Right renal cortex interstitium (tissue), 3 donors: ENCODE data around the gene IFNL4. TPM values are rescaled to one million over a fixed set of nuclear protein-coding genes. Genes with fewer than 3 reads are reported as not detected.
"Not testable (repeated sequence)": the region's sequence is repeated elsewhere in the genome, so short reads cannot be mapped to it uniquely, and the experiment has no call there.

Experiments used
- DNase-seq, 3 donors: peaks; one replicate each; pipeline ENCODE4 v3.0.0-alpha.2; 2013; ENCODE audit warnings: low read depth in 3 of 3, low spot score in 2 of 3
- polyA plus RNA-seq, 3 donors: library from polyadenylated mRNA; unstranded; fragments of 120-200 nt; gene quantifications; one replicate each; pipeline ENCODE4 v1.2.1, GENCODE V29; 2013; ENCODE audit not compliant: insufficient read length in 3 of 3

Gene IFNL4
- polyA plus RNA-seq, 3 donors: not detected

DNA sequence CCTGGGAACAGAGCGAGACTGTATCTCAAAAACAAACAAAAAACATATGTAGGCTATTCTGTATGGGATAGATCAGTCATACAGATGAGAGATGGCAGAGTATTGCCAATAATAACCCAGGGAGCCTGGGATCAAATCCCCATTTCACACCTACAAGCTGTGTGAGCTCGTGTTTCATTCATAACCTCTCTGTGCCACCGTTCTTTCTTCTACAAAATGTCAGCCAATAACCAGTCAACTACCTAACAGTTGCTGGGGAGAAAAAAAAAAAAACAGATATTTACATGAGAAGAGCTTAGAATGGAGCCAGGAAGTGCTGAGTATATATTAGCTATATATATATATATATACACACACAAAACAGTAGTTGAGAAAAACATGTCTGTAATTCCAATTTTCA lies 13.0 kb upstream of the IFNL4 start:
- DNase-seq: no peak

DNA sequence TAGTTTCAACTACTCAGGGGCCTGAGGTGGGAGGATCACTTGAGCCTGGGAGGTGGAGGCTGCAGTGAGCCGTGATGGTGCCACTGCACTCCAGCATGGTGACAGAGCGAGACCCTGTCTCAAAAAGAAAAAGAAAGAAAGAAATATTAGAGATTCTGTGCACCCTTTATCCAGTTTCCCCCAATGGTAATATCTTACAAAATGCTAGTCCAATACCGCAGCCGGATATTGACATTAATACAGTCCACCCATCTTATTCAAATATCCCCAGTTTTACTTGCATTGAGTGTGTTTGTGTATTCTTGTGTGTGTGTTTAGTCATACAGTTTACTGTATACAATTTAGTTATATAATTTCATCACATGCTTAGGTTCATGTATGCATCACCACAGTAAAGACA lies 8.6 kb upstream of the IFNL4 start:
- no peak for DNase-seq

DNA sequence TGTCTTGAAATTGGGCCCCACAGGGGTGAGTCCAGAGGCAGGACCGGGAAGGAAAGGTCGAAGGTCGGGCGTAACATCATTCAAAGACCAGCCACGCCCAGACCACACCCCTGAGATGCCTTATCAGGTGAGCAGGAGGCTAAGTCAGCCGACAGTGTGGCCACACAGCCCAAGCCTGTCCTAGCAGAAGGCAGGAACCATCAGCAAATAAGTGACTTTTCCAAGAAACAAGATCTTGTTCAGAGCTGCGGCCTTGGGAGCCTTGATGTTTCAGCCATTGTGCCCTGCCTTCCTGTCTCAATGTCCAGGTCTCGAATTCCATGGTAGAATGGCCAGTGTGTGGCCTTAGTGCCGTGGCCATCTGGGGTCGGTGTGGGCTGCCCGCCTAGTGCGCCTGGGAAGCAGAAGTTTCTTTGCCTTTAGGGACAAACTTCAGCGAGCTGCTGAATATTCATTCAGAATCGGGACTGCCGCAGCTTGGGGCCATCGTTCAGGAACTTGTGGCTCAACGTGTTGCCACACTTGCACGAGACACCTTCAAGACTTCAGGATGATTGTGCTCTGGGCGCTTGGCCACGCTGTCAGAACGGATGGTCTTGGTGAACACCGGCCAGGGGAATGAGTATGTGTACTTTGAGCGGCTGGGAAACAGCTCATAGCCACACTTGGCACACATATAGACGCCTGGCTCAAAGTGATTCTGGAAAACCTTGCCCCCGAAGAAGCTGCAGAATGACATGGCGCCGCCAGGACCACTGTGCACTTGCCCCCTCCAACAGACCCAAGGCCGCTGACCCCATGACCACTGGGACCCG lies 6.1 kb upstream of the IFNL4 start:
- no peak for DNase-seq

DNA sequence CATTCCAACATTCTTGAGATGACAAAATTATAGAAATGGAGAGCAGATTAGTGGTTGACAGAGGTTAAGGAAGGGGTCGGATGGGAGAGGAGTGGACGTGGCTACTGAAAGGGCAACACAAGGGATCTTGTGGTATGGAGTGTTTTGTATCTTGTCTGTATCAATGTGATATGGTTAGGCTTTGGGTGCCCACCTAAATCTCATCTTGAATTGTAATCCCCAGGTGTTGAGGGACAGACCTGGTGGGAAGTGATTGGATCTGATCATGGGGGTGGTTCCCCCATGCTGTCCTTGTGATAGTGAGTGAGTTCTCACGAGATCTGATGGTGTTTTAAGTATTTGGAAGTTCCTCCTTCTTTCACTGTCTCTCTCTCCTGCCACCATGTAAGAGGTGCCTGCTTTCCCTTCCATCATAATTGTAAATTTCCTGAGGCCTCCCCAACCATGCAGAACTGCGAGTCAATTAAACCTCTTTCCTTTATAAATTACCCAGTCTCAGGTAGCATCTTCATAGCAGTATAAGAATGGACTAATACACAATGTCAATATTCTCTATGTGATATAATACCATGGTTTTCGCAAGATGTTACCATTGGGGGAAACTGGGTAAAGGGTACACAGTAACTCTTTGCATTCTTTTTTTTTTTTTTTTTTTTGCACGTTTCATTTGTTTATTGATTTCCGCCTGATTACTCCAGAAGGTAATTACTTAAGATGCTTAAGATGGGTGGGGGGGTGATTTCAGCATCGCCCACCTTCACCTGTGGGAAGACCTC lies 4.9 kb upstream of the IFNL4 start:
- no peak for DNase-seq

DNA sequence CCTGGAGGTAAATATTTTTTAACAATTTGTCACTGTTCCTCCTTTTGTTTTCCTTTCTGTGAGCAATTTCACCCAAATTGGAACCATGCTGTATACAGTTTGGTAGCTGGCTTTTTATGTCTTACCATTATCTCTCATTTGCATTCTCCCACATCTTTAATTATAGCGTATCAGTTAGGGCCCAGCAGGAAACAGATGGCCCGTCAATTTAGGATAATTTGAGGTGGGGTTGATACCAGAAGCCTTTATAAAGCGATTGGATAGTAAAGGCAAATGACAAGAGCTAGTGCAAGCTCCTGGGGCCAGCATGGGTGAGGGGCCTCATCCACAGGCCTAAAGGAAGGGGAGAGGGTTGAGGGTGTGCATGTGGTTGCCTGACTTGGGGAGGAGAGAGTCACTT lies 3.8 kb upstream of the IFNL4 start:
- DNase-seq: no peak

DNA sequence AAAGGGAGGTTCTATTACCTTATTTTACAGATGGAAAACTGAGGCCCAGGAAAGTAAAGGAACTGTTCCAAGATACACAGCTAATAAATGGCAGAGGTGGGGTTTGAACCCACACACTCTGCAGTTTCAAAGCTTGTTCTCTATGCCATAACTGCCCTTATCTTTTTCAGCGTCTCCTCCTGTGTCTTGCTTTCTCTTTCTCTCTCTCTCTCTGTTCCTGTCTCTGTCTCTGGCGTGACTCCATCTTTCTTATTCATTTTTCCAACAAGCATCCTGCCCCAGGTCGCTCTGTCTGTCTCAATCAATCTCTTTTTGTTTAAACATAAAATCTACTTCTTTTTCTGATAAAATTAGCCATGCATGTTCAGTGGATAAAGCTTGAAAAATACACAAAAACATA lies 3.2 kb upstream of the IFNL4 start:
- no peak for DNase-seq

DNA sequence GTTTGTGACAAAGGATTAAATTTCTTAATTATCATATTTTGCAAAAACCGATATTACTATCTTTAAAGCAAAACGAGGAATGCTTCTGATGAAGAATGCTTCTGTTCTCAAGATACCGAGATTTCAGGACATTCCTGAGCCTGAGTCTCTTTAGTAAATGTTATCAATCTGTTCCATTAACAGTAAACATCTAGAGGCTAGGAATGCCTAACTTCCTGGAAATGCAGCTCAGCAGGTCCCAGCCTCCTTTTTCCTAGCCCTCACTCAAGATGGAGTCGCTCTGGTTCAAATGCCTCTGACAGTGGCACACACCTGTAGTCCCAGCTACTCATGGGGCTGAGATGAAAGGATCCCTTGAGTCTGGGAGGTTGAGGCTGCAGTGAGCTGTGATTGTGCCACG lies 2.4 kb upstream of the IFNL4 start:
- no peak for DNase-seq

DNA sequence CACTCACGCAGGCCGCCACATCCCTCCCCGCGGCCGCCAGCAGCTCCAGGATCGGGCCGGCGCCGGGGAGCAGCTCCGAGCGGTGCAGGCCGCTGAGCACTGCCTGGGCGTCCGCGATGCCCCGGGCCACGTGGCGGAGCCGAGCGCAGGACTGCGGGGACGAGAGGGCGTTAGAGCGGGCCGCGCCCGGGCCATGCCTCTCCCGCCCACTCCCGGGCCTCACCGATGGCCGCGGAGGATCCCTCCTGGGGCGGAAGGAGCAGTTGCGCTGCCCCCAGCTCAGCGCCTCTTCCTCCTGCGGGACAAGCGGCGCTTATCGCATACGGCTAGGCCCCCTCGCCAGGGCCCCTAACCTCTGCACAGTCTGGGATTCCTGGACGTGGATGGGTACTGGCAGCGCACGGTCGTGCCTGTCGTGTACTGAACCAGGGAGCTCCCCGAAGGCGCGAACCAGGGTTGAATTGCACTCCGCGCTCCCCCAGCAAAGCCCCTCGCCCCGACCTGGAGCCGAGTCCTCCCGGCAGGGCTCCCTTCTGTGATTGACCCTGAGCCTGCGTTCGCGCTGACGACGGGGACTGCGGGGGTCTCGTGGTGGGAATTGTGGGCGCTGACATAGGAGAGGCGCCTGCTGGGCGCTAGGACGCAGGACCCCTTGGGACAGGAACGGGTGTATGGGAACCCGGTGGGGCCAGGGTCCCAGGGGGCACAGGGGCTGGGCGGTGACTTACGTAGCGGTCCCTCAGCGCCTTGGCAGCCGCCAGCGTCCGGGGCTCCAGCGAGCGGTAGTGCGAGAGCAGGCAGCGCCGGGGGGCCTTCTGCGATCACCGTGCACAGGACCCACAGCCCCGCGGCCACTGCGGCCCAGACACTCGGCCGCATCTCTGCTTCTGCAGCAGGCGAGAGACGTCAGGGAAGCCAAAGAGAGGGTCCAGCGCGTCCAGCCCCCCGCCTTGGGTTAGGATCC lies 673 bp downstream of the IFNL4 start:
- DNase-seq: no peak

DNA sequence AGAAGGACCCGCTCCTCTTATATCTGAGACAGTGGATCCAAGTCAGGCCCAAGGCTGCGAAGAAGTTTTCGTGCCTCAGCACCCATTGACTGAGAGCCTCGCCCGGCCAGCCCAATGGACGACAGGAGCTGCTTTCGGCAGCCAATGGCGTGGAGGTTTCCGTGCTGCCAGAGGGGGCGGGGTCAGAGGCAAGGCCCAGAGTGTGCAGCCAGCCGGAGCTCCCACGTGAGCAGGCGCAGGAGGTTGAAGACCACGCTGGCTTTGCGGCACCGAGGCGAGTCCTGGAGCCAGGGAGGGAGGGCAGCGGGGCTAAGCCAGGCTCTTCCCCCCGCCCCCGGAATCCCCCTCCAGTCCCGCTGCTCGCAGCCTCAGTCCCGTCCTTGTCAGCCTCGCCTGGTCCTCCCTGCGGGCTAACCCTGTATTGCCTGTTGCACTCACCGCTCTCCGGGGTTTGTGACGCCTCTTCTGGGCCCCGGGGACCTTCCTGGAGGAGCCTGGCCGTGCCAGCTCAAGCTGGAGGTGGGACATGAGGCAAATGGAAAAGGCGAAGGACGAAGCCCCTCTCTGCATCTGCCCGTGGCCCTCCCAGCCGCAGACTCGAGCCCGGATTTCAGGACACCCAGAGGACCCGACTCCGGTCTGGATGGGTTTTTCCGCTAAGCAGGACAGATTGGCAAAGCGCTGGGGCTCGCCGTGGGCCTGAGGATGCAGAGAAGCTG lies 1.5 kb downstream of the IFNL4 start:
- DNase-seq: no peak

DNA sequence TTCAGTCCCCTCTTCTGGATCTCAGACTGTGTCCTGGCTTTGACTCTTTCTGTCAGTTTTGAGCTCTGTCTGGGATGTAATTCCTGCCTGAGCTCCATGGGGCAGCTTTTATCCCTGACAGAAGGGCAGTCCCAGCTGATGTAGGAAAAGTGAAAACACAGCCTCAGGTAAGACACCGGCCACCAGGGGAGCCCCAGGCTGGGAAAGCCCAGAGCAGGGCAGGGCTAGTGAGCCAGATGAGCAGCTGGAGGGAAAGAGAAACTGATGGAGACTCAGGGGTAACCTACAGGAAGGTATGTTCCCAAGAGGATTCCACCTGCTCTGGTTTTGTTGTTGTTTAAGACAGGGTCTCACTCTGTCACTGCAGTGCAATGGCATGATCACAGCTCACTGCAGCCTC lies 3.5 kb downstream of the IFNL4 start:
- DNase-seq: not testable (repeated sequence)

DNA sequence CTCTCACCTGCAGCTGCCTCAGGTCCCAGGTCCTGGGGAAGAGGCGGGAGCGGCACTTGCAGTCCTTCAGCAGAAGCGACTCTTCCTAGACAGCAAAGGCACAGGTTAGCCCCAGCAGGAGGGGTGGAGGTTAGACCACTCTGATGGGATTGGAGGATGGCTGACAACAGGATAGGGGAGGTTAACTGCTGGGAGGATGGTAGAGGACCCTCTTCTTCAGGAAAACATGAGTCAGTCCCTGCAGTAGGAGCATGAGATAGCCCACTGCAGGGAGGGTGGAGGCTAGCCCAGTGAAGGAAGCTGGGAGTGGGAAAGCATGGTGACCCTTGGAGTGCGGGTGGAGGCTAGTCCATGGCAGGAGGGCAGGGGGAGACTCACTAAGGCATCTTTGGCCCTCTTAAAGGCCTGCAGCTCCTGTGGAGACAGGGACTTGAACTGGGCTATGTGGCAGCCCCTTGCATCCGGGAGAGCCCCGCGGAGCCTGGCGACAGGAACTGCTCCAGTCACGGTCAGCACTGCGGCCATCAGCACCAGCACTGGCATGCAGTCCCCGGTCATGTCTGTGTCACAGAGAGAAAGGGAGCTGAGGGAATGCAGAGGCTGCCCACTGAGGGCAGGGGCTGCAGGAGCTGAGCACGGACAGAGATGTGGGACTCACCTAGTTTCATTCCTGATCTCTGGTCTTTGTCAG lies 4.1 kb downstream of the IFNL4 start, which contains the start of gene IFNL3:
Gene IFNL3 (minus strand): TSS at position 597 of the 691 bp plus-strand sequence. CDS start 39 bp downstream, at position 558.
- DNase-seq: not testable (repeated sequence)

DNA sequence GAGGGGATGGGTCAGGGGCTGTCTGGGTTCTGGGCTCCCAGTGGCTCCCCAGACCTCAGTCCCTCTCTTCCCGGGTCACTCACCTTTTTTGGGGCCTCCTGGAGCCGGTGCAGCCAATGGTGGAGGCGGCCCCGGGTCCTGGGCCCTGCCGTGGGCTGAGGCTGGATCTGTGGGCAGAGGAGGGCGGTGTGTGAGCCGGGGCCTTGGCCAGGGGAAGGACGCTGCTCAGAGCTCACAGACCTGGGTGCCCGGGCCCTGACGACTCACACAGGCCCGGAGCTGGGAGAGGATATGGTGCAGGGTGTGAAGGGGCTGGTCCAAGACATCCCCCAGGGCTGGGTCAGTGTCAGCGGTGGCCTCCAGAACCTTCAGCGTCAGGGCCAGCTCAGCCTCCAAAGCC lies 4.9 kb downstream of the IFNL4 start:
- DNase-seq: not testable (repeated sequence)

DNA sequence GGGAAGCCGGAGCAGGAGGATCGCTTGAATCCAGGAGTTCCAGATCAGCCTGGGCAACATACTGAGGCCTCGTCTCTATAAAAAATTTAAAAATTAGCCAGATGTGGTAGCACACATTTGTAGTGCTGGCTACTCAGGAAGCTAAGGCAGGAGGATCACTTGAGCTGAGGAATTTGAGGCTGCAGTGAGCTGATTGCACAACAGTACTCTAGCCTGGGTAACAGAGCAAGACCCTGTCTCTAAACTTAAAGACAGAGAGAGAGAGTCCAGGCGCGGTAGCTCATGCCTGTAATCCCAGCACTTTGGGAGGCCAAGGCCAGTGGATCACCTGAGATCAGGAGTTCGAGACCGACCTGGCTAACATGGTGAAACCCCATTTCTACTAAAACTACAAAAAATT lies 8.2 kb downstream of the IFNL4 start:
- DNase-seq: no peak

DNA sequence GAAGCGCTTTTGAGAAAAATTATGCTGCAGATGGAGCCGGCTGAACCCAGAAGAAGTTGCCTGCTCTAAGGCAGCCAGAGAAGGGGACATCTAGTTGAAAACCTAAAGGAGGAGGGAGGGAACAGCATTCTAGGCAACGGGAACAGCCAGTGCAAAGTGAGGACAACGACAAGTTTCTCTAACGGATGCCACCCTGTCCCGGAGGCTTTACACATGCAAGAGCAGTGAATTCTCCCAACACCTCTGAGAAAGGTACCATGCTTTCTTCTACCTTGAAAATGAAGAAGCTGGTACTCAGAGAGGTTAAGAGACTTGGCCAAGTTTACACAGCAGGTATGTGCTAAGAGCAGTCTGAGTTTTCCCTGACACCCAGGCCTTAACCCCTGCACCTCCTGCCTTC lies 9.7 kb downstream of the IFNL4 start:
- no peak for DNase-seq

DNA sequence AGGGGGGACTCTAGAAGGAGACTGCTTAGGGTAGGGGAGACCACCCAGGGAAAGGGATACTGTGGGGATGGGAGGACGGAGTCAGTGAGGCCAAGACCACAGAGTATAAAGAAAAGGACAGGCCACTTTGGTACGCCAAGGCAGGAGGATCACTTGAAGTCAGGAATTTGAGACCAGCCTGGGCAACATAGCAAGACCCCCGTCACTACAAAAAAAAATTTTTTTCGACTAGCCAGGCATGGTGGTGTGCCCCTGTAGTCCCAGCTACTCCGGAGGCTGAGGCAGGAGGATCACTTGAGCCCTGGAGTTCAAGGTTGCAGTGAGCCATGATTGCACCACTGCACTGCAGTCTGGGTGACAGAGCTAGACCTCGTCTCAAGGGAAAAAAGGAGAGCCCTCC lies 10.4 kb downstream of the IFNL4 start:
- DNase-seq: no peak

DNA sequence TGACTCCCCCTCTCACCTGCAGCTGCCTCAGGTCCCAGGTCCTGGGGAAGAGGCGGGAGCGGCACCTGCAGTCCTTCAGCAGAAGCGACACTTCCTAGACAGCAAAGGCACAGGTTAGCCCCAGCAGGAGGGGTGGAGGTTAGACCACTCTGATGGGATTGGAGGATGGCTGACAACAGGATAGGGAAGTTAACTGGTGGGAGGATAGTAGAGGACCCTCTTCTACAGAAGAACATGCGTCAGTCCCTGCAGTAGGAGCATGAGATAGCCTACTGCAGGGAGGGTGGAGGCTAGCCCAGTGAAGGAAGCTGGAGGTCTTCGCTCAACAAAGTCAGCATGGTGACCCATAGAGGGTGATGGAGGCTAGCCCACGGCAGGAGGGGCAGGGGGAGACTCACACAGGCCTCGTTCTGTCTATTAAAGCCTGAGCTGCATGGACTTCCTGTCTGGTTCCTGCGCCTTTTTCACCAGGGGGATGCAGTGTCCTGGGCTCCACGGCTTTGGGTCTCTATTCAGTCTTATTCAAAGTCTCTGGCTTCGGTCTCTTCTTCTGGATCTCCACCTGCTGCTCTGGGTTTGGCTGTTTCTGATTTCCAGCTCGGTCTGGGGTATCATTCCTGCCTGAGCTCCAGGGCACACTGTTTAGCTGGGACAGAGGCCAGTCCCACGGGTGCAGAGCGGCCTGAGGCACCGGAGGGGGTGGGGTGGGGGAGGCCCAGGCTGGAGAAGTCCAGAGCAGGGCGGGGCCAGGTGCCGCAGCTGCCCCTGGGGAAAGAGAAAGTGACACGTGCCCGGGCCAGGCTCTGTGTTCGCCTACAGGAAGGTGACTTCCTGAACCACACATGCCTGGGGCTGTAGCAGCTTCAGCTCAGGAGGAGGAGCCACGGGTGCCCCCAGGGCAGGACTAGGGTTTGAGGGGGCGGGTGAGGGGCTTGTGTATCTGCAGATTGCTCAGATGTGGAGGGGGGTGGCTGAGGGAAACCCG lies 11.2 kb downstream of the IFNL4 start:
- DNase-seq: no peak

DNA sequence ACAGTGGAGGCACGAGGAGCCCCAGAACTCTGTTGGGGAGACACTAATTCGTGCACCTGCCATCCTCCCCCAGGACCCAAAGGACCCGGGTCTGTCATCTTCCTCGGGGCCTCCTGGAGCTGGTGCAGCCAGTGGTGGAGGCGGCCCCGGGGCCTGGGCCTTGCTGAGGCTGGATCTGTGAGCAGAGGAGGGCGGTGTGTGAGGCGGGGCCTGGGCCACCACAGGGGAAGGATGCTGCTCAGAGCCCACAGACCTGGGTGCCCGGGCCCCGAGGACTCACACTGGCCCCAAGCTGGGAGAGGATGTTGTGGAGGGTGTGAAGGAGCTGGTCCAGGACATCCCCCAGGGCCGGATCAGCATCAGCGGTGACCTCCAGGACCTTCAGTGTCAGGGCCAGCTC lies 12.1 kb downstream of the IFNL4 start:
- DNase-seq: no peak

DNA sequence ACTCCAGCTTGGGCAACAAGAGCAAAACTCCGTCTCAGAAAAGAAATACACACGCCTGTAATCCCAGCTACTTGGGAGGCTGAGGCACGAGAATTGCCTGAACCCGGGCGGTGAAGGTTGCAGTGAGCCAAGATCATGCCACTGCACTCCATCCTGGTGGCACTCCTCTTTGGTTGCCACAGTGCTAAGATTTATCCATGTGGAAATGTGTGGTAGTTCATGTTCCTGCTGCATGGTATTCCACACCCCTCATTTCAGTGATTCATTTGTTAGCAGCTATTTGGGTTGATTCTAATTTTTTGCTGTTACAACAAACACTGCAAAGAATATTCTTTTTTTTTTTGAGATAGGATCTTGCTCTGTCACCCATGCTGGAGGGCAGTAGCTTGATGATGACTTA lies 15.9 kb downstream of the IFNL4 start:
- DNase-seq: no peak
